Tongue (tissue), 2 donors: ENCODE data around the gene MKS1. TPM values are rescaled to one million over a fixed set of nuclear protein-coding genes. Genes with fewer than 3 reads are reported as not detected.
A peak's percentile ranks its signal among the peaks of the same experiment; 100 is the strongest.

ENCODE experiments used
- DNase-seq: peaks from one replicate; pipeline ENCODE4 v3.0.0-alpha.2; 2015
- total RNA-seq: library from RNA; depleted of rRNA; stranded (reverse); fragments of >200 nt; gene quantifications from one replicate; pipeline ENCODE4 v1.2.3, GENCODE V29; 2014

MKS1 gene
- total RNA-seq, 1 donor from 2014 or later: 11.5 TPM

- no peak for DNase-seq
Observed at GRCh38 chr17:58244963-58245362, 25.9 kb upstream of the MKS1 start.

DNA sequence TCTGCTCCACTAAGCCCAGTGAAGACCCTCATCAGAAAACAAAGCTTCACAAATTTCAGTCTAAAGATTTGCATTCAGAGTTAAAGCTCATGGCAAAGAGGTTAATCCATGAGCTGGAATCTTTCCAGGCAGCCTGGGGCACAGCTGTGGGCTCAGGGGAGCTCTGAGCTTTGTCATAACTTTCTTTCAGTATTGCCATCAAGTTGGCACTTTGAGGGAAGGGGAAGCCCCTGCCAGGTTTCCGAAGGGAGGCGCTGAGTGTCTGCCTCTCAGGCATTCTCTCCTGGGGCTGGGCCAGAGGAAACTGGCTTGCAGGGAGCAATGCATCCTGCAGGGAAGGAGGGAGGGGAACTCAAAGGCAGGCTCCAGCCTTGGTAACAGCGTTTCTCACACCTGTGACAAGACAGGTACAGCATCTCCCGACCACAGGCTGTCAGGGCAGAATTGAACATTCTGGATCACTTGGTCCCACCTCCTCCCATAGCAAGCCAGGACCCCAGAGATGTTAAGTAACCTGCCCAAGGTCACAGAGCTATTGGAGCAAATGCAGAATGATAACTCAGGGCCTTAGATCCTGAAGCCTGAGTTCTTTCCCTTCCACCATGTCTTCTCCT lies 23.2 kb upstream of the MKS1 start:
- peak; percentile 50 for DNase-seq

- no peak for DNase-seq
Observed at GRCh38 chr17:58239987-58240386, 20.9 kb upstream of the MKS1 start.

DNA sequence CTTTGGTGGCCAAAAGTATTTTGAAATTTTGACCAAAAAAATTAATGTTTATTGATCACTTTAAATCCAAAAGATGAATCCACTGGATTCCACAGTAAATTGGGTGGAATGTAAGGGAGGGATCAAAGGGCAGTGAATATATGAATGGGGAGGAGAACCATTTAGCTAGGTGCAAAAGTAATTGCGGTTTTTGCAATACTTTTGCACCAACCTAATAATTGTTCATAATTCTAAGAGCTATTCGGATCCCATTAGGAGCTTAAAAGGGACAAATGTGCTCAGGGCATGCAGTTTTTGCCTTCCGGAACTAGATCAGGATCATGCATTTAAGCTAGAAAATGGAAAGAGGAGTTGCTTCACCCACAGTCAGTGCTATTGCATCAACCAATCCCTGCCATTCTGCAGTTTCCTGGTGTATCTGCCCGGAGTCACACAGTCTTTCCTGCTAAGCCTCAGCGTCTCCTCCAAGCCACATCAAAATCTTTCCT lies 19.1 kb upstream of the MKS1 start, which contains the start of gene LPO:
TSS of gene LPO (plus strand) at position 438 of the 488 bp plus-strand sequence. CDS start 4,396 bp downstream, outside the sequence.
- no peak for DNase-seq

DNA sequence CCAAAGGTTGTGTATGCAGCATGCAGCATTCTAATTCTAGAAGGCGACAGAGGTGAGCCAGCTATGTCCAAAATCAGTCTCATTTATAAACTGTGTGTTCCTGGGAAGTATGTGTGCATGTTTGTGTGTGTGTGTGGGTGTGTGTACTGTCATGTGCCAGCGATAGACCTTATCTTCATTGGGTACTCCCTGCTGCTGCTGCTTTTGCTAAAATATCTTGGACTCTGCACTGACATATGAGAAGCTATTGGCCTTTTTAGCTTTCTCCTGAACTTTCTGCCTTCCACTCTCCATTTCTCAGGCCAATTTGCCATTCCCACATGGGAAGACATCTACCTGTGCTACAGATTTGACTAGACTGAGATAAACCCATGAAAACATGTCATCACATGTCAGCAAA lies 17.3 kb upstream of the MKS1 start:
- DNase-seq: no peak

- no peak for DNase-seq
Observed at GRCh38 chr17:58235821-58236220, 16.8 kb upstream of the MKS1 start.

DNA sequence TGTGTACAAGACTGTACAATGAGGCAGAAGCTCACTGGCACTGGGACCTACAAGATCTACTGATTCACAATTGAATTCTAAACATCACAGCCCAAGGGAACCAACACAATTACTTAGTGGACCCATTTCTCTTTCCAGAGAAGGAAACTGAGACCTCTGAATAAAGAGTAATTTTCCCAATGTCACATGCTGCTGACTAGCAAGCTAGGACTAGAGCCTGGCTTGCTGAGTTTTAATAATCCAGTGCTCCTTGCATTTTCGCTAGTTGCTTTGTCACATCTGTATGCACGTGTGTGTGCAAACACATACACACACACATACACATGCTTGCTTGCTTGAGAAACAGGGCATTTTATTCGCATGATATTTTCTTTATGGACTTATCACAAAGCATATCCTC lies 15.5 kb upstream of the MKS1 start:
- no peak for DNase-seq

- DNase-seq: no peak
Observed at GRCh38 chr17:58233543-58233942, 14.5 kb upstream of the MKS1 start.

DNA sequence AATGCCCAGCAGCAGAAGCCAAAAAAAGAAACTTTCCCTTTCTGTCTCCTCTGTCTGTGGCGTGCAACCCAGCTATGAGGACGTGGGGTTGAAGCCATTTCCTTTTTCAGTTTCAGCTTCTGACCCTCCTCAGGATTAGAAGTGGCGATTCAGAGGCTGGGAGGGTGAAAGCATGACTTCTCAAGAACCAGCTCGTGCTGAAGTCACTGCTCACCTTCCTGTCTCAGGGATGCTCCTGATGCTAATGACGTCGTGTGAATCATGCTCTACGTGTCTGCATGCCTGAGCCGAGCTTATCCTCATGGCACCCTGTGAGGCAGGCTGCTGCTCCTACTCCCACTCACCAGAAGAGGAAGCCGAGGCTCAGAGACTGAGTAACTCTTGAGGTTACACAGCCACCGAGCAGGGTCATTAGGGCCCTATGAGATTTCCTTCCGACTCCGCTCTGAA lies 13.7 kb upstream of the MKS1 start:
- DNase-seq: no peak

DNA sequence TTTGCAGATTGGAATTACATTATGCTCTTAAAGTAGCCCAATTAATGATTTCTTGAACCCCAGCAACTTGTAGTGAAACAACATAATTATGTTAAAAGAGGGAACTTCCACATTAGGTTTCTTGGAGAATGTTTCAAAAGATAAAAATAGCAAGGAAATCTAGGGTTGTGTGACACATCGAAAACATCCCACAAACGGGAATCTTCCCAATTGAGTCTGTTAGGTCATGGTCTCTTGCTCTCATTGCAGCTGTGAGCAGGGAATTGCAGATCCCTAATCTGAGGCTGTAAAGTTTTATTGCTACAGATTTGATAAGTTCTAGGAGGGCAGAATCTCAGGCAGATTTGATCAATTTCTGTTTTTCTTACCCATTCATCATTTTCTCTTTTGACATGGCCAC lies 12.6 kb upstream of the MKS1 start:
- no peak for DNase-seq

DNA sequence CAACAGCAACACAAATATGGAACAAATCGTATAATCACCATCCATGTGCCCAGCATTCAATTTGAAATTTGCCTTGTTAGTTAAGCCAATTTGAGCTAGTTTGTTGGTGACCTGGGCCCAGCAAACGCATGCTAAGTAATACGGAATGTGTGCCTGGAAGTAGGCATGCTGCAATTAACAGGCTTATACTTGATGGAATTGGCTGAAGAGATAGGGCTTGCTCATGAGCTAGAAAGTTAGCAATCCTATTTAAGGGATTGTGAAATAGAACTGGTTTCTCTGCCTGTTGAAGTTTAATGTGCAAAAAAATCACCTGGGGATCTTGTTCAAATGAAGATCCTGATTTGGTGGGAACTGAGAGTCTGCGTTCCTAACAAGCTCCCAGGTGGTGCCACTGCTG lies 10.8 kb upstream of the MKS1 start:
- DNase-seq: no peak

DNA sequence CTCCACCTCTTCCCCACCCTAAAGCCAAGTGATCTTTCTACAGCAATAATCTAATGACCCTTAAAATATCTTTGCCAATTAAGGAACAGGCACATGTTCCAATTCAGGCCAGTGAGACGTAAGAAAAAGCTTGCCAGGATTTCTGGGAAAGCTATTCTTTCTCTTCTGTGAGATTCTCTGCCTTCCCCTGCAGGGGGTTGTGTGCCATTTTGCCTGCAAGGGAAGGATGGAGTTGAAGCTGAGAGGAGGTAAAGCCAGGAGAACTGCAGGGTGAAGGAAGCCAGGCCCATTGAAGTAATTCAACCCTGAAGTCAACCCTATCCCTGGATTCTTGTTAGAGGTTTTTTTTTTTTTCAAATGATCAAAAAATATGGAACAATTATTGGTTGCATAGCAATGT lies 10.3 kb upstream of the MKS1 start:
- DNase-seq: no peak

GRCh38 chr17:58228679-58229078 lies 9.6 kb upstream of the MKS1 start:
- no peak for DNase-seq

DNA sequence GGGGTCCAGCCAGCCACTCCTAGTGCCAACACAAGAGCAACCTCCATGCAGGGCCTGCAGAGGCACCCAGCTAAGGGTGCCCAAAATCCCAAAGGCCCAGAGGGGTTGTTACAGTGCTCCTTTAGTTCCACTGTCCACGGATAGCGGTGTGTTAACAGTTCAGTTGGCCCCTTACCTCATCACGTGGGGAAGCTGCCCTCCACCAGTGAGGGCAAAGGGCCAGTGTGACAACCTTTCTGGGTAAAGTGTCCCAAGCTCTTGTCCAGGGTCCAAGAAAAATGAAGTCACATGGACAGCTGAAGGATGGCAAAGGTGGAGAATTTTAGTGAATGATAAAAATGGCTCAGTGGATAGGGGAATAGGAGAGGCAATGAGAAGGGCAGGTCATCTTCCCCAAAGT lies 8.7 kb upstream of the MKS1 start:
- no peak for DNase-seq

- DNase-seq: no peak
Observed at GRCh38 chr17:58224315-58224714, 5.3 kb upstream of the MKS1 start.

- DNase-seq: peak; percentile 3
Observed at GRCh38 chr17:58219789-58220183, 731 bp upstream of the MKS1 start.

GRCh38 chr17:58217766-58218165 lies 1.3 kb downstream of the MKS1 start:
- DNase-seq: no peak

GRCh38 chr17:58215685-58216084 lies 3.4 kb downstream of the MKS1 start:
- DNase-seq: no peak

GRCh38 chr17:58210922-58211321 lies 8.1 kb downstream of the MKS1 start:
- no peak for DNase-seq

DNA sequence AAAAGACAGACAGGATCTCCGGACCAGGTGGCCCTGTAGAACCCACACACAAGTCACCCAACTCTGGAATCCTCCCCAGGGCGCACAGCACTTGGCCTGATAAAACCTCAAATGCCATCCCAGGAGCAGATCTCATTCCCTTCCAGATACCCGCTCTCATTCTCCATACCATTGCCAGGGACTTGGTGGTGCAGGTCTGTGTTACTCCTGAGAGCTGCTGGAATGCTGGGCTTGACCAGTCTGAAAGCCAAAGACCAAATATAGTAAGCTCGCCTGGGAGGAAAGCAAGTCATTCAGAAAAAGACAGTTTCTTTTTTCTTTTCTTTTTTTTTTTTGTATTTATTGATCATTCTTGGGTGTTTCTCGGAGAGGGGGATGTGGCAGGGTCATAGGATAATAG lies 10.7 kb downstream of the MKS1 start:
- DNase-seq: no peak

DNA sequence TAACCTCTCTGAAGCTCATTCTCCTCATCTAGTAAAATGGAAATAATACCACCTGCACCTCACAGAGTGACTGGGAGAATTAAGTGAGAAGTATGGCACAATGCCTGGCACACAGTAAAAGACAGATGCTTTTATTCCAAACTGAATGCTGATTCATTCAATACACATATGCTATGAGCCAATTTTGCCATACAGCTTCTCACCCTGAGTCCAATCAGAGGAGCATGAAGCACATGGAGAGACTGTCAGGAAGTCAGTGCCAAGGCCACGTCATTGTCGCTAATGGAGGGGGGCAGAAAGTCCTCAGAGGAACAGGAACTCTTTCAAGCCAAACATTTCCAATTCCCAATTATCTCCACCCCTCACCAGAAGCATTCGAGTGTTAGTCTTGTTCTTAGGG lies 11.6 kb downstream of the MKS1 start:
- no peak for DNase-seq

DNA sequence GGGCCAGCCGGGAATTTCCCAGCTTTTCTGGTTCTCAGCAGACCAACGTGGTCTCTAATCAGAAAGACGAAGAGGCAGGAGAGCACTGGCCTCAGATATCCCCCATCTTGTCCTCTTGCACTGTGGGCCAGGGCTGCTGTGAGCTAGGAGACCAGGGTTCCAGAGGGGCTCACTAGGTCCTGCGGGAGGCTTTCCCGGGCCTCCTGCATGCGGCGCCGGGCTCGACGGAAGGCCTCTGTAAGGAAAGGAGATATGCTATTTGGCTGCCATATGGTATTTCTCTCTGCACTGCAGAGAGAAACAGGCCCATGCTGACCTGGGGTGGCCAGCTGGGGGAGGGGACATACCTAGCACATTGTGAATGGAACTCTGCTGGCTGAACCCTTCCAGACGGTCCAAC lies 13.1 kb downstream of the MKS1 start:
- no peak for DNase-seq

- DNase-seq: no peak
Observed at GRCh38 chr17:58204796-58205195, 14.3 kb downstream of the MKS1 start.

GRCh38 chr17:58202859-58203258 lies 16.2 kb downstream of the MKS1 start:
- no peak for DNase-seq
